Measurements from ENCODE around the gene CACNB3. TPM values are rescaled to one million over a fixed set of nuclear protein-coding genes. Genes with fewer than 3 reads are reported as not detected.

The CACNB3 gene
- total RNA-seq, 4 donors from 2014 or later = 6.8 to 18.1 (median 8.5) TPM

DNA sequence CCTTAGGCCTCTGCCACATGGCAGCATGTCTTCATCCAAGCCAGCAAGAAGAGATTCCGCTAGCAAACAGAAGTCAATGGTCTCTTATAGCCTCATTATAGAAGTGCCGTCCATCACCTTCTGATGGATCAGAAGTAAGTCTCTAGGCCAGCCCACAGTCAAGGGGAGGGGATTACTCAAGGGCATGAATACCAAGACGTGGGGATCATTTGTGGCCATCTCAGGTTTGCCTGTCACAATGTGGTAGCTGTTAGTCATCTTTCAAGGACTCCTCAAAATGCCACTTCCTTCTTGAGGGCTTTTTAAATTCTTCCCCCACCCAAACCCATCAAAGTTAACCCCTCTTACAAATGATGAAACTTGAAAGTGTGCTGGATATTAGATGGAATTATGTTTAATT is 21.3 kb upstream of the CACNB3 start:
- TF ChIP-seq, protein P1, sequence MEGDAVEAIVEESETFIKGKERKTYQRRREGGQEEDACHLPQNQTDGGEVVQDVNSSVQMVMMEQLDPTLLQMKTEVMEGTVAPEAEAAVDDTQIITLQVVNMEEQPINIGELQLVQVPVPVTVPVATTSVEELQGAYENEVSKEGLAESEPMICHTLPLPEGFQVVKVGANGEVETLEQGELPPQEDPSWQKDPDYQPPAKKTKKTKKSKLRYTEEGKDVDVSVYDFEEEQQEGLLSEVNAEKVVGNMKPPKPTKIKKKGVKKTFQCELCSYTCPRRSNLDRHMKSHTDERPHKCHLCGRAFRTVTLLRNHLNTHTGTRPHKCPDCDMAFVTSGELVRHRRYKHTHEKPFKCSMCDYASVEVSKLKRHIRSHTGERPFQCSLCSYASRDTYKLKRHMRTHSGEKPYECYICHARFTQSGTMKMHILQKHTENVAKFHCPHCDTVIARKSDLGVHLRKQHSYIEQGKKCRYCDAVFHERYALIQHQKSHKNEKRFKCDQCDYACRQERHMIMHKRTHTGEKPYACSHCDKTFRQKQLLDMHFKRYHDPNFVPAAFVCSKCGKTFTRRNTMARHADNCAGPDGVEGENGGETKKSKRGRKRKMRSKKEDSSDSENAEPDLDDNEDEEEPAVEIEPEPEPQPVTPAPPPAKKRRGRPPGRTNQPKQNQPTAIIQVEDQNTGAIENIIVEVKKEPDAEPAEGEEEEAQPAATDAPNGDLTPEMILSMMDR (IDR thresholded peaks at IDR 0.05) = no peak
- no peak for DNase-seq (ENCODE audit: low spot score)
- no peak for ATAC-seq (ENCODE audit: low FRiP score)

DNA sequence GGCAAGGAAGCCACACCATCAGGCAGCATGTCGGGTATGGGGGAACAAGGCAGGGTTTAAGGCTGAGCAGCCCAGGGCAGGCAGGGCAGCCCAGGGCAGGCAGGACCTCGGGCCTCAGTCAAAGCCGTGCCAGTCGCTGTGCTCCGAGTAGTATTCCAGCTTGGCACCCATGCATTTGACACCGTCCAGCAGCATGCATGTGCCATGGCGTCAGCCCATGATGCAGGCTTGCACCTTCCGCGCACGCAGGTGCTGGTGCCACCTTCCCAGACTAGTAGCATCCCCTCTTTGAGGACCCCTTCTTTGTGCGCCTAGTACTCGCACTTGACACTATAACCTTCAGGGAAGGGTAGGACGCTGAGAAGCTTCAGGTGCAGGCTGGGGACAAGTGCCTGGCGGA is 17.8 kb upstream of the CACNB3 start:
- ATAC-seq (ENCODE audit: low FRiP score) (no peak), DNase-seq (ENCODE audit: low spot score) (no peak)
- TF ChIP-seq, protein P1 (IDR thresholded peaks at IDR 0.05) = no peak

DNA sequence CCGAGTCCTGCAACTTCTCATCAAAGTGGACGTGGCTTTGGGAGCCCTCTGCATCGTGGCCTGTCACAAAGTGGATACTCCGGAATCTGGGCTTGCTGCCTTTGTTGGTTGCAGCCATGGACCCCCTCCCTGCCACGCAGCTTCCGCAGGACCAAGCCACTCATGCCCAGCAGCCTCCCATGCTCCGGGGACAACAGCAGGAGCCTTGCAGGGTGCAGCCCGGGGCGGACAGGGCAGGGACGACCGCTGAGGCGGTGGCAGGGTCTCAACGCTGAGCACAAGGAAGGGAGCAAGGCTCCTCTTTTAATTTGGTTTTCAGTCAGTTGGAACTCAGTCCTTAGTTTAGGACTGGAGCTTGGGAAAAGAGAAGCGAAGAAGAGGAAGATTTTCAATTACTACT is 17.3 kb upstream of the CACNB3 start:
- TF ChIP-seq, protein P1 (IDR thresholded peaks at IDR 0.05) = no peak
- ATAC-seq (ENCODE audit: low FRiP score) = no peak
- no peak for DNase-seq (ENCODE audit: low spot score)

DNA sequence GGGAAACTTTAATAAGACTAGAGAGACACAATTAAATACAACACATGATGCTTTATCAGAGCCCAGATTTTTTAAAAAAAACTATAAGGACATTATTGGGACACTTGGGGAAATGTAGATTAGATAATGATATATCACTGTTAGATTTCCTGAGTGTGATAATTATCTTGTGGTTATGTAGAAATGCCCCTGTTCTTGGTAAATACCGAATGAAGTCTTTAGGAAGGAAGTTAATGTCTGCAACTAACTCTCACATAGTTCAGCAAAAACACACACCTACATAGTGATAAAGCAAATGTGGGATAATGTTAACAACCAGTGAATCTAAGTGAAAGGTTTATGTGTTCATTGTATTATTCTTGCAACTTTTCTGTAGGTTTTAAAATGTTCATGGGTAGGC is 14.6 kb upstream of the CACNB3 start:
- TF ChIP-seq, protein P1 (IDR thresholded peaks at IDR 0.05) = no peak
- ATAC-seq (ENCODE audit: low FRiP score) = no peak
- DNase-seq (ENCODE audit: low spot score) = no peak

DNA sequence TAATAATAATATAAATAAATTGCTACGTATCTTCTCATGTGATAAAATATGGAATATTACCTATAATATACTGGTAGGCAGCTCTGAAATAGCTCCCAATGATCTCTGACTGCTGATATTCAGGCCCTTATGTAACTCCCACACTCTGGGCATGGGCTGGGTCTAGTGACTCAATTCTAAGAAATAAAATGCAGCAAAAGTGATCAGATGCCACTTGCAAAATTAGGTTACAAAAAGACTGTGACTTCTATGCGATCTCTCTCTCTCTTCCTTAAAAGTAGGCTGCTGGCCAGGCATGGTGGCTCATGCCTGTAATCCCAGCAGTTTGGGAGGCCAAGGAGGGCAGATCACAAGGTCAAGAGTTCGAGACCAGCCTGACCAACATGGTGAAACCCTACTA is 10.3 kb upstream of the CACNB3 start:
- ATAC-seq (ENCODE audit: low FRiP score) (no peak), DNase-seq (ENCODE audit: low spot score) (no peak)
- TF ChIP-seq, protein P1 (IDR thresholded peaks at IDR 0.05) = no peak

DNA sequence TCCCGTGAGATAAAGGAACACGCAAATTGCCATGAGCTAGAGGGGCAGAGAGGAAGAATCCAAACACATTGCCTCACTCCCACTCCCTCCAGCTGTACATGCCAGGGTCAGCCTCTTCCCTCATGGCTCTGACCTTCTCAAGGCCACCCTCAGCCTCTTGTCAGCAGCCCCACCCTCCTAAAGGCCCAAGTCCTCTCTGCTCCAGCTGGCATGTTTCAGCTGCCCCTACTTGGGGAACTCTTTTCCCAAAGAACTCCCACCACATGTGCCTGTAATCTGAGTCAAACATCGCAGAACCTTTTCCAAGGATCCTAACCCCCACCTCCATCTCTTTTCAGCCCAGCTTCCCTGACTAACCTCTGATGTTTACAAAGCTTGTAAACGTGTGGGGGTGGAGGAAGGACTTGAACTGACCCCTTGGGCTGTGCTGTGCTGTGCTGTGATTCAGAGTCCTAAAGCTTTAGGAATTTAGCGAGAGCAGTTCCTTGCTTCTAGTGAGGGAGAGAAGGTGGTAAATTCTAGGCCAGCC is 7.3 kb upstream of the CACNB3 start:
- ATAC-seq (ENCODE audit: low FRiP score) (peak; percentile 55), DNase-seq (ENCODE audit: low spot score) (no peak)
- TF ChIP-seq, protein P1 (IDR thresholded peaks at IDR 0.05) = no peak

DNA sequence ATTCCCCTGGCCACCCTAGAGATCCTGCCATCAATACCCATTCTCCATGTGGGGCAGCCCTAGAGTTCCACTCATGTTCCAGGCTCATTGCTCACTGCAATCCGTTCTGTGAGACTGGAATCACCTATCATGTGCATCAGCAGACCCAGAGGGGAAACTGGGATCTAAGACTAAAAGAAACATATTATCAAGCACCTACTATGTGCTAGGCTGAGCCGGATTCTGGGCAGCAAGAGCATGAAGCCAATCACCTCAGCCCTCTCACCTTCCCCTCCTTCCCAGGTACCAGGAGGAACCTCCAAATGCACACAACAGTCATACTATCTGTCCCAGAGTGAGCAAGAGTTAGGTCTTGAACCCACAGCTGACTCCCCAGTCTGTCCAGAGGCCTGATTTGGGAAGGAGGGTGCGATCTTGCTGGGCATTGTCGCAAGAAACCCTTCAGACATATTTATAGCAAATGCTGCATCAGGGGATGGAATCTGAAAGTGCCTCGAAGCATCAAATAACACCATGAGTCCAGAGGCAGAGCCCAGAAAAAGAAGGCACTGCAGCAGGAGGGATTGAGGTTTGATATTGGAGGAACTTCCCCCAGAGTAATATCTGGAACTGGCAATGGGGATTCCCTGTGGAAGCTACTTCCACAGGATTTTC is 6.7 kb upstream of the CACNB3 start:
- DNase-seq (ENCODE audit: low spot score) (no peak), ATAC-seq (ENCODE audit: low FRiP score) (no peak)
- TF ChIP-seq, protein P1 (IDR thresholded peaks at IDR 0.05) = no peak
